GM19324 (cell line): ENCODE measurements around the gene CPXM1.
"Not testable (repeated sequence)": the region's sequence is repeated elsewhere in the genome, so short reads cannot be mapped to it uniquely, and the experiment has no call there.

Experiments used
- ATAC-seq: cut with Tn5 transposase; IDR thresholded peaks from one replicate; pipeline ENCODE4 v1.9.1; 2021; ENCODE audit warnings: mild to moderate bottlenecking, moderate library complexity; ENCODE audit not compliant: unreplicated experiment, low FRiP score

The CPXM1 gene

DNA sequence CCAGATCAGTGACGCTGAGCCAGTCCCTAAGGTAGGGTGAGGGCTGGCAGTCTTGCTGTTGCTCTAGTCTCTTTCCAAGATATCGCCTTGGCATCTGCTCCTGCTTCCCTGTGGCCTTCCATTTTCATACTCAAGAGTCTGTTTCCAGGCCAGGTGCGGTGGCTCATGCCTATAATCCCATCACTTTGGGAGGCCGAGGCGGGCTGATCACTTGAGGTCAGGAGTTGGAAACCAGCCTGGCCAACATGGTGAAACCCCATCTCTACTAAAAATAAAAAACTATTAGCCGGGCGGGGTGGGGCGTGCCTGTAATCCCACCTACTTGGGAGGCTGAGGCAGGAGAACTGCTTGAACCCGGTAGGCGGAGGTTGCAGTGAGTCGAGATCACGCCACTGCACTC is 30.3 kb downstream of the CPXM1 start:
- not testable (repeated sequence) for ATAC-seq

DNA sequence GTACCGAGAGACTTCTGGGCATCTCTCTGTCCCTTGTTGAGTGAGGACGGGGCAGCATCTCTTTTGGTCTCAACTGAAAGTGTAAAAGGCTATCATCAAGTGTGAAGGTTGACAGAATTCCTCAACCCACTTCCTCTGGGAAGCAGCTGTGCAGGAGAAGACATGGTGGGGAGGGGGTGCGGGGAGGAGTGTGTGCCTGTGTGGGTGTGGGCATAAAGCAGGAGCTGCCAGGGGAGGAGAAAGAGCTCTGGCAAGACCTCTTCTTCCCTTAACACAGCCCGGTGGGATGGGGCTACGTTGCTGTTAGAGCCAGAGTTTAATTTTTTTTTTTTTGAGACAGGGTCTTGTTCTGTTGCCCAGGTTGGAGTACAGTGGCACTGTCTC is 31.8 kb downstream of the CPXM1 start:
- ATAC-seq = no peak

DNA sequence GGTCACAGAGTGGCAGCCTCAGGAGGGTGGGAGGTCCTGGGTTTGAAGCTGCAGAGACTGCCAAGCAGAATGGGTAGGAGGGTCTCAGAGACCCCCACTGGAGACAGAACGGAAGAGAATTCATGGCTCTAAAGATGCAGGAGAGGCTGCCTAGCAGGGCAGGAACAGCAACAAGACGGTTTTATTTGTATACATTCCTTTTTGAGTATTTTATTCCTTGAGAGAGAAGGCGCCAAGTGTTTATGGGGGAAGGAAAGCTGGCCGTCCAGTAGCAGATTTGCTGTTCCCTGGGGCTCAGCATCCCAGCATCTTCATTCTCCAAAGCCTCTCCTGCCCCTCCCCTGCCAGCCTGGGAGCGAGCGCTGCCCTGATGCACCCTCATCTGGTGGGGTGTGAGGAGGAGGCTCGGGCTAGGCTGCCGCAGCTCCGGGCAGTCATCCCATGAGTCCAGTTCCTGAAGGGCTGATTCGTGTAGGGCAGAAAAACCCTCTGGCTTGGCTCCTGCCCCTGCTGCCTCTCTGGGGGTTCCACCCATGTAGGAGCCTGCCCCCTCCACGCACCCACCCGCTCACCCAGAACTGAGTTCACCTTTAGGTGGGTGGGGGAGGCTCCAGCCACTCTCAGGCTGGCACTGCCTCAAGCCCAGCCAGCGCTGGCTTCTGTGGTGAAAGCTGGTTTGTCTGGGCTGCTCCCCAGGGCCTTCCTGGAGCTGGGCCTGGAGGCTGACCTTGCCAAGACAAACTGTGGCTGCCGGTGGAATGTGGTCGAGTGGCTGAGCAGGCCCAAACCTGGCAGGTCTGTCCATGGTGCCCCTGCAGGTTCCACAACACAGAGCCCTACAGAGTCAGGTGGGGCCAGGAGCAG is 32.4 kb downstream of the CPXM1 start:
- no peak for ATAC-seq

DNA sequence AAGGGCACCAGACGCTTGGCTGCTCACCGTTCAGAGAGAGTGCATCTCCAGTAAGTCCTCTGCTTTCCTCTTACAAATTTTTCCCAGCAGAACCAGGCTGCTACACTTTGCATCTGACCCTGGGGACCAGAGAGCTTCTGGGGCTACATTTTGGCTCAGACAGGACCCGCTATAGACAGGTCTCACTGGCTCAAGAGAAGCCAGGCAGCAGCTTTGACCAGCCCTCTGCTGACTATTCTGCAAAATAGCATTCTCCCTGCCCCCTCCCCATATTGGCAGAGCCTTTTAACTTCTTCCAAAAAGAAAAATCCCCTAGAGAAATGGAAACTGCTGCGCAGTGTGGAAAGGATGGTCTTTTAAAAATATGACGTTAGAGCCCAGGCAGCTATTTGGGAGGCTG is 37.2 kb downstream of the CPXM1 start:
- no peak for ATAC-seq

DNA sequence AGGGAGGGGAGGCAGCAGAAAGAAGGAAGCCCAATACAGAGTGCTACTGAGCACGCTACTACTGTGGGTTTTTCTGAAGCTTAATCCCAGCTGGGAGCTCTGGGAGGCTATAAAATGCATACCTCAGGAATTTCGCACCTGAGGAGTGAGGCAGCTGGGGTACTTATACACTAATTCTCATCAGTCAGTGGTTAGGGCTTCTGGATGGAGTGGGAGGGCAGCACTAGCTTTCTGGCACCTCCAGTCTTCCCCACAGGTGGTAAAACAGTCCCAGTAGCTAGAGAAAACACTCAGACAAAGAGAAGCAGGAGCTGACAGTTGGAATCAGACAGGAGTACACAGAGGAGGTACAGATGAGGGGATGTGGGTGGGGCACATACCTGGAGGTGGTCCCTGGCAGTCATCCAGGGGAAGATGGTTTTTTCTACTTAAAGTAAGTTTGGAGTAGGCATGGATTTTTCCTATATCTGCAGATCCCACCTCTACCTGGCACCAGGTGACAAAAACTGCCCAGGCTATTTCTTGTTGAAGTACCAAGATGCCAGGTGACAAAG is 37.8 kb downstream of the CPXM1 start:
- no peak for ATAC-seq

DNA sequence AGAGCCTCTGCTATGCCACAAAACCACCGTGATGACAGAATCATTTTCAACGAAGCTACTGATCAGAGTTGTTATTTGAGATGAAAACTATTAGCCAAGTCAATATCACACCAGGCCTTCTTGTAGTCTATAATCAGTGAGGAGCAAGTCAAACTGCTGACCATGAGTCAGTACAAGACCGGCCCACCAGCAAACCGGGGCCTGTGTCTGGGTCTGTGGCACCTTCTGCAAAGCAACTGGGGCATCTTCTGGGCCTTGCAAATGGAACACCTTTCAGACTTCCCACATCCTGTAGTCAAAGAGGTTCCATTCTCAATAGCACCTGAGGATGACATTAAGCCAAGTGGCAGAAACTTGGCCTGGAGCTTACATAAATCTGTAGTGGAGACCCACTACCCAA is 38.5 kb downstream of the CPXM1 start:
- ATAC-seq = no peak

DNA sequence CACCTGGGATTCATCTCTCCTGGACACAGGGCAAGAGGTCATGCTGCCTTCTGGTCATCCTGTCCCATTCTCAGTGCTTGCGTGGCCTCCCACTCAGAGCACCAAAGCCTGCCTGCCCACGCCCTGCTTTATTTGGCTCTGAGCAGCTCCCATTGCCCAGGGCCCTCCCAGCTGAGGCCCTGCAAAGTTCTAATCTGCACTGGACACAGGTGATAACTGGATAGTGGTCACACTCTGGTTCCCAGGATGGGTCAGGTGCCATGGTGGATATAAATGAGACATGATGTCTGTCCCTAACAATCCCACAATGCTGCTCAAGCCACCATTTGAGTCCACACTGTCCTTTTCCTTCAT is 39.5 kb downstream of the CPXM1 start:
- ATAC-seq = no peak

DNA sequence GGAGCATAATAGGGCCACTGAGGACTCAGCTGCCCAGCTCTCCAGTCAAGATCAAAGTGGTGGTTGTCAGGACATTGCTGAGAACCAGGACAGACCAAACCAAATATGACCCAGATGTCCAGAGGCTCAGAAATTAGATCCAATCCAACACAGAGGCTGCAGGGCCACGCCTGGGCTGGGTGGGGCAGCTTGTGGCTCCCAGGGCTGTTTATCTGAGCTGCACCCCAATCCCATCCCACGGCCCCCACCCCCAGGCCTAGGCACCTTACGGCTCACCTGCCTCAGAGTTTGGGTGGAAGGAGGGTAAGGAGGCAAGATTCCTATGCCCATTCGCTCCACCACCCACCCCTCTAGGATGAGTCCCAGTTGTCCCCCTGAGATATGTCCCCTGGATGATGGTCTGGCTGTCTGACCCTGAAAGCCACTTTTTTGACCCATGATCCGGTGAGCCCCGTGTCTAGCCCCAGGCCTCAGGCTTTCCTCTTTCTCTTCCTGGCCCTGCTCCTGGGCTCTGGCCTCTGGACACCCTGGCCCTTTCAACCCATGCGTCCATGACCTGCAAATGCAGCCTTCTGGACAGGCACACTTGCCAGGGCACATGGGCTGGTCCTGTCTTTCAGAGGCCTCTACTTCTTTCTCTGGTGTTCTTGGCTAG is 40.0 kb downstream of the CPXM1 start:
- no peak for ATAC-seq

DNA sequence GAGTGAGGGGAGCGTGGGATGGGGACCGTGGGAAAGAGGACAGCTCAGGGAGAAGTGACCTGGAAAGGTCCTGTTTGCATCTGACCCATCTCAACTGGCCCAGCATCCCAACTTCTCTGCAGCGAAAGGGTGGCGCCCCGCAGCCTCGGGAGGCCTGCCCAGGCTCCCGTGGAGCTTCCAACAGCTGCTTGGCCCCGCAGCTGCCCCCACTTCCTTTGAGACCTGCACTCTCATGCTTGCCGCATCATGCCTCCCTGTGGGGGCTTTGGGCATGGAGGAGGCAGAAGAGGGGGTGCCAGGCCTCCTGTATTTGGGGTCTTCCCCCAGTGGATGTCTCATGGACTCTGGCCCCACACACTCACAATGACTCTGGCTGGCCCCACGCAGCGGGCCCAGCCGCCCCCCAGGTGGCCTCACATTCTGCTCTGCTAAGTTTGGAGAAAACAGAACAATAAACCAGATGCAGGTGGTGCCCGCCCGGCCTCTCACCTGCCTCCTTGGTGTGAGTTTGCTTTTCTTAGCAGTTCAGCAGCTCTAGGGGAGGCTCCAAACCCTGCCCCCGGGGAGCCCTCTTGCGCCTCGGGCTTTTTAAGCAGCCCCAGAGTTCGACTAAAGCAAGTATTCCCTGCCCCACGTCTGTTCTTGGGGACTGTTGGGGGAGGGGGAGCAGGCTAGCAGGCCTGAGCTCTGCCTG is 40.7 kb downstream of the CPXM1 start:
- ATAC-seq = no peak

DNA sequence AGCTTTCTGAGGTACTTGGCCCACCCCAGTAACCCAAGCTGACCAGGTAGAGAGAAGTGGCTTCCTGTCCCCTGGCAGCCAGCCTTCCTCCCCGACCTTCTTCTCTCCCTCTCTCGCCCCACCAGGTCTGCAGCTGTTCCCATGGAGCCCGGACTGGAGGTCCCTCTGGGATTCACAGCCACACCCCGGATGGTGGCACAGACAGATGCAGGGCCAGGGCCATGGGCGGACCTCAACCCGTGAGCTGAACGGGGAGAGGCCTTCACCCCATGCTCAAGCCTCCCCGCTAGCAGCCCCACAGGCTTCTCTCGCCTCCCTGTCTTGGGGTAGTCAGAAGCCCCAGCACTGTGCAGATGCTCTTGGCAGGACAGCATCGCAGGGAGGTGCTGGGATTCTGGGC is 41.3 kb downstream of the CPXM1 start:
- ATAC-seq = no peak

DNA sequence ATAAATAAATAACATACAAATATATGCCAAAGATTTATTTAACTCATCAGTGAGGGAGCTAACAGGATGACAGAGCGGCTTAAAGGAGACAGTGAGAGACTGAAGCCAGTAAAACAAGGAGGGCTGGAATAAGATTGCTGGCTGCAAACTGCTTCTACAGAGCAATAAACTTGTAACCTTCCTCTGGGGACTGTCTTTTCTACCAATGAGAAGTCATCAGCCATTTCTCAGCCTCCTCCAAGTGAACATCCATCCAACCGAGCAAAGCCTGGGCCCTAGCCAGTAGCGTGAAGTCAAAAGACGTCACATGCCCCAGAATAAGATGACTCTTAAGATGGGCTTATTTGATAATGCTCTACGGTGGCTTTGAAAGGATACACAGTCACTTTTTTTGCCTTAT is 42.5 kb downstream of the CPXM1 start:
- no peak for ATAC-seq

DNA sequence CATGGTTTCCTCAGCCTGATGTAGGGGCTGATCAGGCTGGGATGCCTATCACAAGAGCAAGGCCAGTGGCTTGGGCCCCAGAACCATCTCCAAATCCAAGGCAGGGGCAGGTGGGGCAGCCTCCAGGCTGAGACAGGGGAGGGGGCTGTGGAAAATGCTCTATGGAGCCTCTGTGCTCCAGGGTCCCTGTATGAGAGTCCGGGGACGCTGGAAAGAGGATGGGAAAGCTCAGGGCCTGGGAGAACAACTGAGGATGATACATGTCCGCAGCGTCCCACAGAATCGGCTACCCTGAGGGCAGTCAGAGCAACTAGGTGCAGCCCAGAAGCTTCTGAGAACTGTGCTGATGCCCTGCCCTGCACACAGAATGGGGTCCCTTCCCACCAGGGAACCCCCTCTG is 43.4 kb downstream of the CPXM1 start:
- no peak for ATAC-seq

DNA sequence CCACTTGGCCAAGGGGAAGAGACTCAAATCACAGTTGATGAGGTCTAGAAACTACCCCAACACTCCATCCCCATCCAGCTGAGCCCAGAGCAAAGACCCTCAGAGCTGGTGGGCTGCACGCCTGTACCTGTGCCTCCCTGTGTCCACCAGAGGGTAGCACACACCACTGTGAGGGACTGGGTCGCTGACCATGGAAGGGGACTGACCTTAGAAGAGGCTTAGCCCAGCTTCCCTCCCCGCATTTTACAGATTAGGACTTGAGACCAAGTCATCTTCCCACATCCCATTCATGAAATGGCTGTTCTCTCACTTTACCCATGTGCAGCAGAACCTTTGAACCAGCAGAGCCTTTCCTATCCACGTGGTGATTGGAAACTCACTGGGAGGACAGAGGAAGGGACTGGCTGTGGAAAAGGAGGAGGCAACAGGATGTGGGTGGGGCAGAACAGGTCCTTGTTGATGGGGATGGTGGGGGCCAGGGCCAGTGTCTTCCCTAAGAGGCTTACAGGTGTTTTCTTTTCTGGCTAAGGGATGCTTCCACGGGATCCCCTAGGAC is 44.3 kb downstream of the CPXM1 start:
- ATAC-seq = no peak

DNA sequence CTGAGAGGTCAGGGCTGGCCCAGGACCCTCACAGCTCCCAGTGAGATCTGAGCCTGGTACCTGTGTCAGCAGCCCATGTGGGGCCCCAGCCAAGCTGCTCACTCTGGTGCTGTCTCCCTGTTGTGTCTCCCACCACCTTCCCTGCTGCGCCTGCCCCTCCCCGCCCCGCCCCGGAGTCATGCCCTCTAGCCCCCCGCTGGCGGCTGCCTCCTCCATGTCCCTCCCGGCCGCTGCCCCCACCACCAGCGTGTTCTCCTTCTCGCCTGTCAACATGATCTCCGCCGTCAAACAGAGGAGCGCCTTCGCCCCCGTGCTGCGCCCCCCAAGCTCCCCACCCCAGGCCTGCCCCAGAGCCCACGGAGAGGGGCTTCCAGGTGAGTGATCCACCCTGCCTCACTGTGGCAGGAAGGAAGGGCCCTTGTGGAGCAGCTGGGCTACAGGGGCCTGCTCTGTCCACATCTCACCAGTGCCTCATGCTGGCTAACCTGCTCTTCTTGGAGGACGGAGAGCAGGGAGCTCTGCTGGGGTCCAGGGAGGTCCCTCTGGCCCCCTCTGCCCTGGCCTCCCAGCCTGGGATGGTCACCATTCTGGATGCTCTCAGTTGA is 44.9 kb downstream of the CPXM1 start:
- ATAC-seq = no peak

DNA sequence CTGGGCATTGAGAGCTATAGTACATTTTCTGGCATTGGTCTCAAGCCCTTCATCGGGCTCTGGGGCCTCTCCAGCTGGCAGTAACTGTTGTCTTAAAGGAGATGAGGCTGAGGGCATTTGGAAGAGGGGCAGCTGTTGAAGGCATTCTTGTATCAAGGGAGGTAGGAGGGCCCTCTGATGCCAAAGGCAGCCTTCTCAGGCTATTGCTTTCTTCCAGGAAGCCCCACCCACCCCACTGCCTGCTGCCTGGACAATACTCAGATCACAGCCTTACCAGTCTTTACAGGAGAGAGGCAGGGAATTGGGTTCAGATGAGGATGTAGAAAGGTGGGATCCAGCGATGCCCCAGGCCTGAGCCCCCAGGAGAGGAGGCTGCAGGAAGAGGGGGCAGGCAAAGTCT is 46.0 kb downstream of the CPXM1 start:
- ATAC-seq = no peak

DNA sequence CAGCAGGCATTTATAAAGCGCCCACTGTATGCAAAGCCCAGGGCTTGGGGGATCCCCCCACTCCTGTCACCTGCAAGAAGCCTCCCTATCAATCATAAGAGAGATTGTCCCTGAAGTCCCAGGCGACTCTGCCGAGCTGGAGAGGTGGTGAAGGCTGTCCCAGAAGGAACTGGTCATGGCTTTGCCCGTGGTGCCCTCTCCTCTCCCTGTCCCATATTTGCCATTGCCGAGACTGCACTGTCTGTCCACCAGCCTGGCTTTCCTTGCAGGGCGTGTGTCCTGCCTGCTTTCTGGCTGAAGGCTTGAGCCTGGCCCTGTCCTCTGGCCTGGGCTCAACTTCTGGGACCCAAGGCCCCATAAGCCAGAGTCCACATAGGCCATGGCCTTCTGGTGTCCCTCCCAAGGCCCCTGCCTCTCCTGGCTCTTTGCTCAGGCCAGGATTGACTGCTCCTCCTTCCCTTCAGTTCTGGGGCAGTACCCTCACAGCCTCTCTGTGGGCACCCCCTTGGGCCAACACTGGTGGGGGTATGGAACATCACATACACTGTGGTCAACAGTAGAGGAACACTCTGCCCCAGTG is 46.9 kb downstream of the CPXM1 start:
- no peak for ATAC-seq

DNA sequence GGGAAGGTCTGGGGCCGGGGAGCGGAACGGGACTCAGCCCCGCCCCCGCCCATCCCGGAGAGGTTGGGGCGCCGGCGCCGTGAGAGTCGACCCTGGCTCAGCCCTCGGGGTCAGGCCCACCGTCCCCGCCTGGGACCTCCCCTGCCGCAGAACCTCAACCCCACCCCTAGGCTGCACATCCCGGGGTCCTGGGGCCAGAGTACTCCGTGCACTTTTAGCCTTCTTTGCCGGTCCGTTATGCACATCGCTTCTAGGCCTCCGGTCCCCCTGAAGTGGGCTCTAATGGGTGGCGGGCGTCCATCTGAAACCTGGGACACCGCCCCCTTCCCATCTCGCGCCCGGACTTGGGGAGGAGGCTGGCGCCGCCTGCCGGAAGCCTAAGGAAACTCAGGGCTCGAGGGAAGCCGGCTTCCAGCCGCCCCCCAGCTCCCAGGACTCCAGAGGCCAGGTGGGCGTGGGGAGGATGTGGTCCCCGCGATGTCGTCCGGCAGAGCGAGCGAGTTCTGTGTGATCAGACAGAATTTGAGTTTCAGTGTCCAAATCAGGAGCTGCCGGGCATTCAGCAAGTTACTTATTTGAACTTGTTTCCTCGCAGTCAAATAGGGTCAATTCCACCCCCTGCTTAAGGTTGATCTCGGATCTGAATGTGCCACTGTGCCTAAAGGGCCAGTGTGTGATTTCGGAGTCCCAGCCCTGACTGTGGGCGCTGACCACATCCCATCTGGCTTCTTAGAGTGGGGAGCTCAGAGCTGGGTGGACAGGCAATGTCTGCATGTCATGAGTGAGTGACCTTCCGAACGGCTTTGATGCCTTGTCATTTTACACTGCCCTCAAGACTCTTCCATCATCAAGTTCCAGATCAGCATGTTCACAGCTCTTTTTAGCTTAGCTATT is 47.6 kb downstream of the CPXM1 start:
- ATAC-seq = no peak

DNA sequence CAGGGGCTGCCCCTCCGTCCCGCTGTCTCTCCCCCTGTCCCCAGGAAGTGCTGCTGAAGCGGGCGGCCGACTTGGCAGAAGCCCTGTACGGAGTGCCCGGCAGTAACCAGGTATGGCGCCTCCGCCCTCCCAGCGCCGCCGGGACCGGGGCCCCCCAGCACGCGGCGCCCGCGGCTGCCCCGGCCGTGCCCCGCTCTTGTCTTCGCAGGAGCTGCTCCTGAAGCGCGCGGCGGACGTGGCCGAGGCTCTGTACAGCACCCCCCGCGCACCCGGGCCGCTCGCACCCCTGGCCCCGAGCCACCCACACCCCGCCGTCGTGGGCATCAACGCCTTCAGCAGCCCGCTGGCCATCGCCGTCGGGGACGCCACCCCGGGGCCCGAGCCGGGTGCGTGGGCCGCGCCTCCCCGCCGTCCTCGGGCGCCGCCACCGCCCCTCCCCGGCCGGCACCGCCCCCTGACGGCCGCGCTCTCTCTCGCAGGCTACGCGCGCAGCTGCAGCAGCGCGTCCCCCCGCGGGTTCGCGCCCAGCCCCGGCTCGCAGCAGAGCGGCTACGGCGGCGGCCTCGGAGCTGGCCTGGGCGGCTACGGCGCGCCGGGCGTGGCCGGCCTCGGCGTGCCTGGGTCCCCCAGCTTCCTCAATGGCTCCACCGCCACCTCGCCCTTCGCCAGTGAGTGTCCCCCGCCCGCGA is 48.4 kb downstream of the CPXM1 start:
- ATAC-seq = no peak
